Tibial artery (tissue), 4 donors: ENCODE data around the gene LRFN4.

Experiments
- DNase-seq, 2 donors: peaks; one replicate each; pipeline ENCODE4 v3.0.0-alpha.2; 2019
- H3K27ac ChIP-seq, 2 donors: fragments of 200-600 bp; sonication (generic) in 1 of 2; 1 replicate in 1 of 2; 2 replicates in 1 of 2; pipeline ENCODE4 v1.5.1; 2018 to 2019; ENCODE audit warnings: mild to moderate bottlenecking in 1 of 2
- H3K27me3 ChIP-seq, 2 donors: fragments of 200-600 bp; sonication (generic) in 1 of 2; one replicate each; pipeline versions ENCODE4 v1.5.1 to v1.6.0; 2016 to 2019
- H3K36me3 ChIP-seq, 3 donors: fragments of 200-600 bp; sonication (generic) in 2 of 3; one replicate each; pipeline ENCODE4 v1.5.1; 2016 to 2019; ENCODE audit warnings: mild to moderate bottlenecking in 2 of 3
- H3K4me1 ChIP-seq, 4 donors: fragments of 200-600 bp; sonication (generic) in 2 of 4; 1 replicate in 3 of 4; 2 replicates in 1 of 4; pipeline ENCODE4 v1.5.1; 2016 to 2019
- H3K4me3 ChIP-seq, 2 donors: fragments of 200-600 bp; sonication (generic) in 1 of 2; 1 replicate in 1 of 2; 2 replicates in 1 of 2; pipeline ENCODE4 v1.5.1; 2018 to 2019; ENCODE audit warnings: mild to moderate bottlenecking in 2 of 2
- H3K9me3 ChIP-seq, 3 donors: fragments of 200-600 bp; sonication (generic) in 1 of 3; one replicate each; pipeline ENCODE4 v1.5.1; 2016 to 2019
- intact Hi-C: fragments of 100-400 bp; cut with DNase I; formaldehyde crosslinking; loops from one replicate; pipeline ENCODE4 v1.15.0; 2023; ENCODE audit warnings: low total_unique reads
- TF ChIP-seq, protein P1 (sequence below), 2 experiments: fragments of 200-600 bp in 1 of 2; fragments of 450-650 bp in 1 of 2; IDR thresholded peaks; one replicate each; pipeline ENCODE4 v1.5.1; 2017 to 2019; ENCODE audit warnings: antibody characterized with exemption in 2 of 2, mild to moderate bottlenecking in 1 of 2, moderate library complexity in 1 of 2

LRFN4 gene

GRCh38 chr11:66891851-66892660, 35.2 kb downstream of the LRFN4 start:
- Histone ChIP-seq H3K27me3 (no peaks in the 10 kb centered on the region), H3K4me1 (no peaks in the 10 kb centered on the region), H3K9me3 (no peaks in the 10 kb centered on the region), H3K36me3 (no peaks in the 10 kb centered on the region), H3K4me3 (no peak overlapping the region), H3K27ac (no peak overlapping the region)
- TF ChIP-seq, protein P1, sequence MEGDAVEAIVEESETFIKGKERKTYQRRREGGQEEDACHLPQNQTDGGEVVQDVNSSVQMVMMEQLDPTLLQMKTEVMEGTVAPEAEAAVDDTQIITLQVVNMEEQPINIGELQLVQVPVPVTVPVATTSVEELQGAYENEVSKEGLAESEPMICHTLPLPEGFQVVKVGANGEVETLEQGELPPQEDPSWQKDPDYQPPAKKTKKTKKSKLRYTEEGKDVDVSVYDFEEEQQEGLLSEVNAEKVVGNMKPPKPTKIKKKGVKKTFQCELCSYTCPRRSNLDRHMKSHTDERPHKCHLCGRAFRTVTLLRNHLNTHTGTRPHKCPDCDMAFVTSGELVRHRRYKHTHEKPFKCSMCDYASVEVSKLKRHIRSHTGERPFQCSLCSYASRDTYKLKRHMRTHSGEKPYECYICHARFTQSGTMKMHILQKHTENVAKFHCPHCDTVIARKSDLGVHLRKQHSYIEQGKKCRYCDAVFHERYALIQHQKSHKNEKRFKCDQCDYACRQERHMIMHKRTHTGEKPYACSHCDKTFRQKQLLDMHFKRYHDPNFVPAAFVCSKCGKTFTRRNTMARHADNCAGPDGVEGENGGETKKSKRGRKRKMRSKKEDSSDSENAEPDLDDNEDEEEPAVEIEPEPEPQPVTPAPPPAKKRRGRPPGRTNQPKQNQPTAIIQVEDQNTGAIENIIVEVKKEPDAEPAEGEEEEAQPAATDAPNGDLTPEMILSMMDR (IDR thresholded peaks at IDR 0.05): no peak
- peak; percentile 31 to 74 for DNase-seq
- intact Hi-C loops: no loop called here

GRCh38 chr11:66892911-66893310, 36.0 kb downstream of the LRFN4 start:
- no peak overlapping the region for H3K27ac ChIP-seq
- H3K27me3 ChIP-seq: no peaks in the 10 kb centered on the region
- intact Hi-C loops: no loop called here
- no peaks in the 10 kb centered on the region for H3K9me3 ChIP-seq
- H3K4me1 ChIP-seq: no peaks in the 10 kb centered on the region
- no peaks in the 10 kb centered on the region for H3K36me3 ChIP-seq
- TF ChIP-seq, protein P1 (IDR thresholded peaks at IDR 0.05): no peak
- no peak for DNase-seq
- no peak overlapping the region for H3K4me3 ChIP-seq

- TF ChIP-seq, protein P1 (IDR thresholded peaks at IDR 0.05): no peak
- H3K27ac ChIP-seq: no peak overlapping the region
- H3K4me1 ChIP-seq: no peaks in the 10 kb centered on the region
- H3K36me3 ChIP-seq: no peaks in the 10 kb centered on the region
- no peak for DNase-seq
- no peaks in the 10 kb centered on the region for H3K9me3 ChIP-seq
- H3K4me3 ChIP-seq: no peak overlapping the region
- intact Hi-C loops: no loop called here
- H3K27me3 ChIP-seq: no peaks in the 10 kb centered on the region
Measured at GRCh38 chr11:66894141-66894540, 37.3 kb downstream of the LRFN4 start.

- Histone ChIP-seq H3K4me1 (no peaks in the 10 kb centered on the region), H3K4me3 (no peak overlapping the region), H3K36me3 (no peaks in the 10 kb centered on the region), H3K27me3 (no peaks in the 10 kb centered on the region), H3K9me3 (no peaks in the 10 kb centered on the region), H3K27ac (no peak overlapping the region)
- intact Hi-C loops: no loop called here
- DNase-seq: no peak
- TF ChIP-seq, protein P1 (IDR thresholded peaks at IDR 0.05): no peak
Measured at GRCh38 chr11:66901964-66902390, 45.1 kb downstream of the LRFN4 start.

DNA sequence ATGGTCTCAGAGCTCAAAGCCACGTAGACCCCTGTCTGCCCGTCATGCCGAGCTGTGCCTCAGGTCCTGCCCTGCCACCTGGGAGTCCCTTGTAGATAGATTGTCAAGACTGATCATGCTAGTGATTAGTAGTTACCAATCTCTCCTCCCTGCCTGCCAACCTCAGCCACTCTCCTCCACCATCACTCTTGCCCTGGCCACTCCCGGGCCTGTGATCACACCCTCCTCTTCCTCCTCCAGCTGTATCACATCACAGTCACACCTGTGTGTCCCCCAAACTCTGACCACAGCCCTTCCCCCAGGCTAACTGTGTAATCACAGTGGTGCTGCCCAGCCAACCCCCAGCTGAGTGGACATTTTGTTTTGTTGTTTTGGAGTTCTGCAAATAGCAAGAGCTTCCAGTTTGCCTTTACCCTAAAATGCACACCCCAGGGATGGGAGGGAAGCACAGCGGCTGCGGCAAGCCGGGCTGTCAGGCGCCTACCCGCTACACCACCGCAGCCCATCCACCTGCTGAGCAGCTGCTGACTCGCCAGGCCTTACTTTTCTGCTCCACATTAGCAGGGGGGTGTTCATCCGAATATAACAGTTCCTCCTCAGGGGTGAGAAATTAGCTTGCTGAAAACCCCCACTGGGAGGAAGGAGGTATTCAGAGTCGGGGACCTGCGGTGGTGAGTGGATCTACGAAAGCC, 45.8 kb downstream of the LRFN4 start:
- H3K36me3 ChIP-seq: no peaks in the 10 kb centered on the region
- H3K27me3 ChIP-seq: no peaks in the 10 kb centered on the region
- H3K4me3 ChIP-seq: no peak overlapping the region
- H3K9me3 ChIP-seq: no peaks in the 10 kb centered on the region
- H3K27ac ChIP-seq: no peak overlapping the region
- H3K4me1 ChIP-seq: no peaks in the 10 kb centered on the region
- no peak for DNase-seq
- TF ChIP-seq, protein P1 (IDR thresholded peaks at IDR 0.05): no peak
- intact Hi-C loops: no loop called here
